Measurements from ENCODE around the gene FNTB. TPM values are rescaled to one million over a fixed set of nuclear protein-coding genes. Genes with fewer than 3 reads are reported as not detected.
A peak's percentile ranks its signal among the peaks of the same experiment; 100 is the strongest.

FNTB gene, protein sequence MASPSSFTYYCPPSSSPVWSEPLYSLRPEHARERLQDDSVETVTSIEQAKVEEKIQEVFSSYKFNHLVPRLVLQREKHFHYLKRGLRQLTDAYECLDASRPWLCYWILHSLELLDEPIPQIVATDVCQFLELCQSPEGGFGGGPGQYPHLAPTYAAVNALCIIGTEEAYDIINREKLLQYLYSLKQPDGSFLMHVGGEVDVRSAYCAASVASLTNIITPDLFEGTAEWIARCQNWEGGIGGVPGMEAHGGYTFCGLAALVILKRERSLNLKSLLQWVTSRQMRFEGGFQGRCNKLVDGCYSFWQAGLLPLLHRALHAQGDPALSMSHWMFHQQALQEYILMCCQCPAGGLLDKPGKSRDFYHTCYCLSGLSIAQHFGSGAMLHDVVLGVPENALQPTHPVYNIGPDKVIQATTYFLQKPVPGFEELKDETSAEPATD
- 20.2 and 22.4 TPM in 2 replicates for total RNA-seq
- long read RNA-seq, transcript FNTB-201 (12 exons, 2,834 nt), result major isoform, 127 of 167 reads
- long read RNA-seq, partial matches to known transcripts, result 6 of 167 reads
- long read RNA-seq, other reads (novel, unspliced or antisense), result 31 of 167 reads

DNA sequence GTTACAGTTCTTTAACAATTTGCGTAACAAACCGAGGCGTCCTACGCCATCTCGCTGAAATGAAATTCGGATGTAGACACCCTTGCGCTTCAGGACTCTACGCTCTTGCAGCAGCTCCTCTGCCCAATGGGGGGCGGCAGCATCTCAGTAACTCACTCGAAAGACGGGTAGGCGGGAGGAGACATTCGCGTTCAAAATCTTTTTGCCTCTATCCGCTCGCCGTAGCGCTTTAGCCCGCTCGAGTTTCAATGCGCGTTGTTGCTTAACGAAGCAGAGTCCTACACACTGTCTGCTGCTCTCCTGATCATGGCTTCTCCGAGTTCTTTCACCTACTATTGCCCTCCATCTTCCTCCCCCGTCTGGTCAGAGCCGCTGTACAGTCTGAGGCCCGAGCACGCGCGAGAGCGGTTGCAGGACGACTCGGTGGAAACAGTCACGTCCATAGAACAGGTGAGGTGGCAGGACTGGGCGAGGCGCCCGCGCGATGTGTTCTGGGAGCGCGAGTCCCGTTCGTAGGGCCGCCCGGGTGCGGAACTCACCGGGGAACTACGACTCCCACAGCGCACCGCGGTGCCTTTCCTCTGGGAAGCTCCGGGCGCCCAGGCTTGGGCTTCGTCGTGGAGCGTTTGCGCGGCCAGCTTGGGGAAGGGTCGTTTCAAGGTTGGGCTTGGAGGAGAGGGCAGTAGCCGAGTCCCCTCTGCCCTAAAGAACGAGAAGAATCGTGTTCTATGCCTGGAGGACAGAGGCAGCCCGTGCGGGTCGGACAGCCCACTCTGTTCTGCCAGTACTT is at the start of gene FNTB:
FNTB (plus strand) TSS at position 248 of the 790 bp plus-strand sequence; CDS start at position 307, 59 bp downstream.
- peaks cover 12% of the 10 kb centered on the region for H3K4me1 Mint-ChIP-seq (ENCODE audit: low read depth)

DNA sequence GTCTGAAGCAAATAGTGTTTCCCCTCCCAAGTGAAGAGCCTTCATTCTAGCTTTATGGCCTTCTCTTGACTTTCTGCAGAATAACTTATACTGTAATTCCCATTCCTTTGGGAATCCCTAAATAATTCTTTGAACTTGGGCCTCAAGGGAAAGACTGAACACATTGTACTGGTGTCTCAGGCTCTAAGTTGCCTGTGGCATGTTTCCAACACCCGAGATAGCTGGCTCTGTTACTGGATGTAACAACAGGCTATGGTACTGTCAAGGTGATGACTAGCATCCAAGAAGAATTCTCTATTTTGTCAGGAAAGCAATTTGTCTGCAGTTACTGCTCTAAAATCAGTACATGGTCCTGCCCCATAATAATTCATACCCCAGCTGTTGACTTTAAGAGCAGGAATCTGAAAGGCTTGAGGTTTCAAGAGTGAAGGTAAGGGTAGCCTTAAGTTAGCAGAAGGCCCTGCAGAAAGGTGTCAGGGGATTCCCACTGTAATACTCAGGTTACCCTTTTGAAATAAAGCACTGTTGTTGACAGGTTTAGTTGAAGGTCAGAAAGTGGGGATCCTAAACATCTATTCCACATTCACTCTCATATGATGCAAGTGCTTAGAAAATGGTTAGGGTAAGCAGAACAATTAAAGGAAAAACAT is 49.4 kb upstream of the FNTB start:
- Mint-ChIP-seq H3K27ac (no peak overlapping the region), H3K27me3 (peaks cover 3% of the 10 kb centered on the region), H3K9me3 (ENCODE audit: low read depth) (no peaks in the 10 kb centered on the region), H3K4me3 (ENCODE audit: low read depth) (no peak overlapping the region), H3K36me3 (ENCODE audit: insufficient read depth) (peaks cover 22% of the 10 kb centered on the region), H3K4me1 (ENCODE audit: low read depth) (peaks cover 33% of the 10 kb centered on the region)
- no peak for DNase-seq (ENCODE audit: low spot score, unreplicated experiment)
- TF ChIP-seq, protein P1, sequence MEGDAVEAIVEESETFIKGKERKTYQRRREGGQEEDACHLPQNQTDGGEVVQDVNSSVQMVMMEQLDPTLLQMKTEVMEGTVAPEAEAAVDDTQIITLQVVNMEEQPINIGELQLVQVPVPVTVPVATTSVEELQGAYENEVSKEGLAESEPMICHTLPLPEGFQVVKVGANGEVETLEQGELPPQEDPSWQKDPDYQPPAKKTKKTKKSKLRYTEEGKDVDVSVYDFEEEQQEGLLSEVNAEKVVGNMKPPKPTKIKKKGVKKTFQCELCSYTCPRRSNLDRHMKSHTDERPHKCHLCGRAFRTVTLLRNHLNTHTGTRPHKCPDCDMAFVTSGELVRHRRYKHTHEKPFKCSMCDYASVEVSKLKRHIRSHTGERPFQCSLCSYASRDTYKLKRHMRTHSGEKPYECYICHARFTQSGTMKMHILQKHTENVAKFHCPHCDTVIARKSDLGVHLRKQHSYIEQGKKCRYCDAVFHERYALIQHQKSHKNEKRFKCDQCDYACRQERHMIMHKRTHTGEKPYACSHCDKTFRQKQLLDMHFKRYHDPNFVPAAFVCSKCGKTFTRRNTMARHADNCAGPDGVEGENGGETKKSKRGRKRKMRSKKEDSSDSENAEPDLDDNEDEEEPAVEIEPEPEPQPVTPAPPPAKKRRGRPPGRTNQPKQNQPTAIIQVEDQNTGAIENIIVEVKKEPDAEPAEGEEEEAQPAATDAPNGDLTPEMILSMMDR (IDR thresholded peaks at IDR 0.05; ENCODE audit: unreplicated experiment), result no peak

More for the DNA sequence above, at the start of gene FNTB:
- Mint-ChIP-seq H3K9me3 (ENCODE audit: low read depth) (no peaks in the 10 kb centered on the region), H3K4me3 (ENCODE audit: low read depth) (peak within 1 kb of the TSS; percentile 97), H3K27me3 (peaks cover 27% of the 10 kb centered on the region), H3K36me3 (ENCODE audit: insufficient read depth) (no peaks in the 10 kb centered on the region), H3K27ac (peak within 1 kb of the TSS; percentile 99)
- peak; percentile 85 for DNase-seq (ENCODE audit: low spot score, unreplicated experiment)
- TF ChIP-seq, protein P1 (IDR thresholded peaks at IDR 0.05; ENCODE audit: unreplicated experiment), result peak; percentile 66

DNA sequence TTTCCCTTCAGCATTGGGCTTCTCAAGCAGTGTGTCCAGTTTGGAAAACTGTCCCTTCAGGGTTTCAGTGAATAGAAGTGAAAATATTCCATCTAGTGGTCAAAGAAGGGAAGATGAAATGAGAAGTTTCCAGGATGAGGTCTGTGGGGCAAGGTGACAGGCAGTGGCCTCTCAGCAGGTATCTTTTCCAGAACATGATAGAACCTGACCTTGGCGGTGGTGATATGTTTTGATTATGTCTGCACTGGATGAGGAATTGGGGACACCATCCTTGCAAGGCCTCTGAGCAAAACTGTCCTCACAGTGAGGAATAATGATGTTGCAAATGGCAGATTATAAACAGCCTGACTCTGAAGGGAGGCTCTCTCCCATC is 48.9 kb upstream of the FNTB start:
- Mint-ChIP-seq H3K9me3 (ENCODE audit: low read depth) (no peaks in the 10 kb centered on the region), H3K27me3 (peaks cover 3% of the 10 kb centered on the region), H3K4me1 (ENCODE audit: low read depth) (peaks cover 35% of the 10 kb centered on the region), H3K27ac (no peak overlapping the region), H3K36me3 (ENCODE audit: insufficient read depth) (peaks cover 20% of the 10 kb centered on the region), H3K4me3 (ENCODE audit: low read depth) (no peak overlapping the region)
- TF ChIP-seq, protein P1 (IDR thresholded peaks at IDR 0.05; ENCODE audit: unreplicated experiment), result no peak
- DNase-seq (ENCODE audit: low spot score, unreplicated experiment), result no peak

DNA sequence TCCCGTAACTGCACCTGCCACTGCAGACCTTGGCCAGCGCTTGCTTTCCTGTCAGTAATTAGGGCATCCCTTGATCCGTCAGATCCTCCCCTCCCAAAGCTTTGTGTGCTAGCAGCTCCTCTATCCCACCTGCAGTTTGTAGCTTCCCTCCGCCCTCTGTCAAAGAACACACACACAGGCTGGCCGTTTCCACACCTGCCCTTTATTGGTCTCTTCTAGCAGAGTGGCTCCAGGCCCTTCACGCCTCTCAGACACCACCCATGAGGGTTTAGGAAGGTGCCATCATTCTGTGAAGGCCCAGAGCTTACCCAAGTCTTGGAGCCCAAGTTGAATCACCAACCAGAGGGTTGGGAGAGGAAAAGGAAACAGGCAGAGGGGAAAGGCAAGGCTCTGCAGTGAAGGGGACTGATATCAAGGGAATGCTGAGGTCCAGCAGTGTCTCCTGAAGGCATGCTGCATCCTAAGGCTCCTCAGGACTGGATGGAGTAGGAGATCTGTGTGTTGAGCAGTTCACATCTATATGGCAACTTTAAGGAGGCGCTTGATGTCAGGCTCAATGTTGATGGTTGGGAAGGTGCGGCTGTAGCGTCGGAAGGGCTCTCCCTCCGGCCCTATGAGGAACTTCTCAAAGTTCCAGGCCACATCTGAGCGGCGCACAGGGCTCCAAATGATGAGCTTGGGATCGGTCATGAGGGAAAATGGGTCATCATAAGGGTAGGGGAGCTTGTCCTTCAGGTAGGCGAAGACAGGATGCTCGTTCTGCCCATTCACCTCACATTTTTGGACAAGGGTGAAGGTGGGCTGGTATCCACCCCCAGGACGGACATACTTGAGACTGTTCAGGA is 47.5 kb upstream of the FNTB start:
- H3K4me3 Mint-ChIP-seq (ENCODE audit: low read depth), result peak overlapping the region; percentile 36
- peaks cover 41% of the 10 kb centered on the region for H3K4me1 Mint-ChIP-seq (ENCODE audit: low read depth)
- peaks cover 18% of the 10 kb centered on the region for H3K36me3 Mint-ChIP-seq (ENCODE audit: insufficient read depth)
- peak overlapping the region; percentile 86 for H3K27ac Mint-ChIP-seq
- DNase-seq (ENCODE audit: low spot score, unreplicated experiment), result no peak
- peaks cover 3% of the 10 kb centered on the region for H3K27me3 Mint-ChIP-seq
- TF ChIP-seq, protein P1 (IDR thresholded peaks at IDR 0.05; ENCODE audit: unreplicated experiment), result no peak
- no peaks in the 10 kb centered on the region for H3K9me3 Mint-ChIP-seq (ENCODE audit: low read depth)
